RWPE1 (cell line): Measurements from ENCODE around the gene TGM2.

Source experiments
- CTCF ChIA-PET: fragments of 350-600 bp; sonication (Branson Sonifier 250); formaldehyde crosslinking; extraction: SDS; loops from one replicate; lab custom pipeline; 2021; lab: Yijun Ruan, JAX
- POLR2A ChIA-PET: fragments of 400-600 bp; formaldehyde crosslinking; extraction: SDS; loops from one replicate; lab custom pipeline; 2020; ENCODE audit warnings: antibody characterized with exemption; ENCODE audit not compliant: low non-redundant PET; lab: Yijun Ruan, JAX
- DNase-seq: peaks from one replicate; pipeline ENCODE4 v3.0.0; 2012; ENCODE audit warnings: low spot score
- H3K27ac ChIP-seq: fragments of 450-650 bp; 2 replicates; pipeline ENCODE4 v1.5.1; 2017
- CTCF ChIP-seq: fragments of 450-650 bp; conservative IDR thresholded peaks from 2 replicates; pipeline ENCODE4 v1.5.1; 2017; ENCODE audit warnings: low read depth, mild to moderate bottlenecking

The TGM2 gene

DNA sequence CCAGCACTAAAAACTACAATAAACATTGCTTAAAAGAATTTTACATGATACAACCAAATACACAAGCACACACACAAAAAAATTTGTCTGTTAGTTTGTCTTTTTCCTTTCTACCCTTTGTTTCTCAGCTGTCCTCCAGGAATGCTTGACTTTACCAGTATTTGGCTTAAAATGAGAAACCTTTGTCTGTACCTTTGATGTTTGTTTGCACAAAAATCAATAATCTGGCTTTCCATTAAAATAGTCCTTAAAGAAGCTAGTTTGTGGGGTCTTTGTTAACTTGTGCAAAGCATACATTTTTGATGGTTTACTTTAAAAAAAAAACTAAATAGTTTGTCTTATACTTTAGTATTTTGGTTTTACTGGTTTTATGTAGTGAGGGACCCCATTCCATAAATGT is 82.2 kb downstream of the TGM2 start:
- DNase-seq: no peak
- ChIA-PET POLR2A (interaction anchor here (0.6 kb wide), 1 partner anchor 246 kb away, joined by 3 read pairs; no protein-coding TSS in a partner anchor), CTCF (interaction anchor here (0.6 to 1.7 kb wide), 5 partner anchors 9 to 222 kb away, joined by 3 to 8 read pairs (median 5); no protein-coding TSS in a partner anchor)
- TF ChIP-seq CTCF: no peak
- H3K27ac ChIP-seq: no peak overlapping the region

- DNase-seq: no peak
- POLR2A ChIA-PET: no interaction called here
- no peak for TF ChIP-seq CTCF
- H3K27ac ChIP-seq: no peak overlapping the region
- CTCF ChIA-PET: interaction anchor here (0.6 to 1.3 kb wide), 4 partner anchors 8 to 139 kb away, joined by 3 to 4 read pairs (median 4); no protein-coding TSS in a partner anchor
Measured at GRCh38 chr20:38081575-38081974, 83.5 kb downstream of the TGM2 start.

GRCh38 chr20:38079353-38079752 is 85.7 kb downstream of the TGM2 start:
- POLR2A ChIA-PET: no interaction called here
- no peak overlapping the region for H3K27ac ChIP-seq
- no peak for DNase-seq
- no peak for TF ChIP-seq CTCF
- CTCF ChIA-PET: interaction anchor here (1.0 kb wide), 1 partner anchor 140 kb away, joined by 3 read pairs; no protein-coding TSS in a partner anchor

GRCh38 chr20:38078084-38078483 is 87.0 kb downstream of the TGM2 start:
- ChIA-PET CTCF (interaction anchor here (0.6 to 0.9 kb wide), 5 partner anchors 20 to 886 kb away, joined by 3 to 4 read pairs (median 3); partner anchors contain the start of gene SNHG17), POLR2A (no interaction called here)
- no peak for TF ChIP-seq CTCF
- no peak overlapping the region for H3K27ac ChIP-seq
- DNase-seq: no peak
